HG03520 (cell line): ENCODE results near the gene C10orf95.

Source experiments
- ATAC-seq: cut with Tn5 transposase; IDR thresholded peaks from one replicate; pipeline ENCODE4 v1.9.1; 2021; ENCODE audit warnings: mild to moderate bottlenecking, moderate library complexity; ENCODE audit not compliant: unreplicated experiment

Gene C10orf95

DNA sequence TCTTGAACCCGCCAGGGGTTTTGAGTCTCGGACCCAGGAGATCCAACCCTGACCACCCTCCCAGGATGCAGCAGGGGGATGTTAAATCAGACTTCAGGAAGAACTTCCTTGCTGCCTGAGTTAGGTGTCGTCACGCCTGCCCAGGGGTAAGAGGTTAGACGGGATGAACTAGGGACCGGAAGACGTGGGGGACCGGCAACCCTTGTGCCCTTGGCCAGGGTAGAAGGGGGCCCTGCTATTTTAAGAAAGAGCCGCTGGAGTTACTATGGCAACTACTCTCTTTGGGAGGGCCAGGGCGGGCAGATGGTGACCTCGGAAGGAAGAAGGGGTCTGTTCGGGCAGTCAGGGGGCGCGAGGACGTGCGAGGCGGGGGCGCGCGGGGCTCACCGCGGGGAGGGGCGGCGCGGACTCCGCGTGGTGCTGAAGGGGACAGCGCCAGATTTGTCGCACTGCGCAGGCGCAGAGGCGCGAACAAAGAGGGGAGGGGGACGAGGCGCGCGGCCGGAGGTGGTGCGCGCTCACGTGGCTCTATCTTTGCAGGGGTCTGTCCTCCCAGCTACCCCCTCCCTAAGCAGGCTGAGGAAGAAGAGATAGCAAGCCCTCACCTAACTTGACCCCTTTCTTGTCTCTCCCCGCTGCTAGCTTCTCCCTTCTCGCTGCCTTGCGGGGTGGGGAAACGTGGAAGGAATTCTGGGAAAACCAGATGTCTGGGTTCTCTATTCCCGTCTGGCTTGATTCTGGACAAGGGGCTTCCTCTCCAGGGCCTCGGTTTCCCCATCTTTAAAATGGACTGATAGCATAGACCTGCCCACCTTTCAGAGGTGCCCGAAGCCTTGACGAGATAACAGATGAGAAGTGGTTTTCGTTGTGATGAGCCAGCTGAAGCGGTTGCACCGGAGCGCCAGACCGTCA is 31.8 kb downstream of the C10orf95 start:
- no peak for ATAC-seq

DNA sequence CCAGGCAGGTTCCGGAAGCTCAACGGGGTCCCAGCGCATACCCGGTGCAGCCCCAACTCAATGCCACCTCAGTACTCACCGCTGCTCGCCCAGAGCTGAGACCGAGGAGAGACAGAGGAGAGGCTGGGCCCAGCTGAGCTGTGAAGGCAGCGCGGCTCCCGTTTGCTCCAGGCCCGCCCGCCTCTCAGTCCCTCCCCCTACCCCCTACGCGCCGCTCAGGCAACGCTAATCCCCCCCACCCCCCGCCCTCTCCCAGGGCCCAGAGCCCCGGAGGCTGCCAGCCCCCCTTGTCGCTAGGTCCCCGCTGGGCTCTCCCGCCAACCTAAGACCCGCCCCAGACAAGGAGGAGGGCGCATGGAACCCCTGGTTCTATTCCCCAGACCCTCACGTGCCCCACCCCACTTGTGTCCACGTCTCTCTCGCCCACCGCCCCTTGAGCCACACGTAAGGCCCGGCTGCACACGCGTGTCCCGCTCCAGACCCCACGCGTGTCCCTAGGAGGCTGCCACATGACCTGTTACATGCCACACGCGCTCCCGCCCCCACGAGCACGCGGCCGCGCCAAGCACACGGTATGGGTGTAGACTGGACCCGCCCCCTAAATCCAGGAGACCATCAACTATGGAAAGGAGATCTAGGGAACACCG is 32.6 kb downstream of the C10orf95 start, which contains the start of gene PSD:
Gene PSD, minus strand, starts transcription at position 164 of the 647 bp plus-strand sequence. CDS start 1,747 bp downstream, outside the sequence.
- ATAC-seq, result no peak

DNA sequence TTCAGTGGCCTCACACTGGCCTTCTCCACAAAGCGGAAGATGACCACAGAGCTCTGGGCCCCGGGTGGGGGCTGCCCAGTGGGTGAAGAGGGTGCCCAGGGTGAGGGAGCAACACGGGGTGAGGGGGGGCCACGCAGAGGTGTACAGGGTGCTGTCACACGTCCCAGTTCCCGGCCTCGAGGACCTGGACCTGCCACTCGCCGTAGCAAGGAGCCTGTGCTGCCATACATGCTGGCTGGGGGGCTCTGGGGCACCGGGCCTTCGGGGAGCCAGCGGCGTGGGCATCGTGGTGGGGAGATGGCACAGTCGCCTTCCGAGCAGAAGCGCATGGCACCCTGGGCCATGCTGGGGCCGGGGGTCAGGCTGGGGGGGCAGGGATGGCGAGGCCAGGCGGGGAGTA is 34.6 kb downstream of the C10orf95 start:
- ATAC-seq, result no peak

DNA sequence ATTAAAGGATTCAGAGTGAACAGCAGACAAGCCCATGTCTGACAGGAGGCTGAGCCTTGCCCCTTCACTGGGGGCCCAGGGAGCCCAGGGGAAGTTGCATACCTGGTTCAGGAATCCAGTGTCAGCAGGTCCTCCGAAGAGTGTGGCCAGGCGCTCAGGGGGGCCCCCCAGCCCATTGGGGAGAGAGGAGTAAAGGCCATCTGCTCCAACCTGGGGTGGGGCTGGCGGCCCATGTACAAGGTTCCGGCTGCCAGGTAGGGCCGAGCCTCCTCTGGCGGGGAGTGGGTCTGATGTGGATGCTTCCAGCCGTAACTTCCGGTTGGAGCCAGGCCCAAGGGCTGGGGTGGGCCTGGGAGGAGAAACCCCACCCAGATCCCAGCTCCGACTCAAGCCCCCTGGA is 35.1 kb downstream of the C10orf95 start:
- no peak for ATAC-seq

DNA sequence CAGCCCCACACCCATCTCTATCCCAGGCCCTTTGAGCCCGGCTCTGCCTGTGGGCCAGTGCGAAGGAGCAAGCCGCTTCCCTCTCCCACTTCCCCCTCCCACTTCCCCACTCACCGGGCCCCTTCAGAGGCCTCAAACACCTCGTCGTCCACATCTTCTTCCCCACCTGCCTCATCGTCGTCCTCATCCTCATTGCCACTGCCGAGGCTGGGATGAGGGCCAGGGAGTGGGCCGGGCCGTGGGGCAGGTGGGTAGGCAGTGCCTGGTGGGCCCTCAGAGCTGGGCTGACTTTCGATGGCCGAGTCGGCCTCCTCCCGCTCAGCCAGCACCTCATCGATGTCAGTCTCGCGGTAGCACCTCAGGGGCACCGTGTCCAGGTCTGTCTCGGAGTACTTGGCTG is 36.6 kb downstream of the C10orf95 start:
- no peak for ATAC-seq

DNA sequence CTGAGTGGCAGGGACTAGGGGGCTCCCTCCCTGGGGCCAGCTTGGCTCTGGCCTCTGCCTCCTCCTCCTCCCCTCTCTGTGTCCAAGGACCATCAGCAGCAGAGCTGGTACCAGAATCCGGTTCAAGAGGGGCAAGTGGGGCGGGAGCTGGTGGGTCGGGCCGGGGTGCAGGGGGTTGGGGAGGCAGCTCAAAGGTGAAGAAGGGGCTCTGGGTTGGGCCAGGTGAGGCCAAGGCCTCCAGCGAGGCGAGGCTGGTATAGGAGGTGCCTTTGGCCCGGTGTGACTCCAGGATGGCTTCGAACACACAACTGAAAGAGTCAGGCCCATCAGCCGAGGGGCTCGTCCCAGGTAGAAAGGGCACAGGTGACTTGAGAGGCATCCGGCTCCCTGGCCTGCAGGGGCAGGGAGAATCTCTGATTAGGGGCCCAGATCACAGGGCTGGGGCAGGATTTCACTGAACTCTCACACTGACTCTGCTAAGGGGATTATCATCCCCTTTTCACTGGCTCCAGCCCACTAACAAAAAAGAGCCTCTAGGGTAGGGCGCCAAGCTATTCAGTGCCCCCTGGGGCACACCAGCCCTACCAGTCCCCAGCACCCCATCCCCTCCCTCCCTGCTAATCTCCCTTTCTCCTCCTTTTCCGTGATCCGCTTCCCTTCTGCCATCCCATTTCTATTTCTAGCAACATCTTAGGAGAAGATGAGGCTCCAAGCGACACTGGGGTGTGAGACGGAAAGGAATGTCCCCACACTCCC is 37.4 kb downstream of the C10orf95 start:
- ATAC-seq, result no peak

DNA sequence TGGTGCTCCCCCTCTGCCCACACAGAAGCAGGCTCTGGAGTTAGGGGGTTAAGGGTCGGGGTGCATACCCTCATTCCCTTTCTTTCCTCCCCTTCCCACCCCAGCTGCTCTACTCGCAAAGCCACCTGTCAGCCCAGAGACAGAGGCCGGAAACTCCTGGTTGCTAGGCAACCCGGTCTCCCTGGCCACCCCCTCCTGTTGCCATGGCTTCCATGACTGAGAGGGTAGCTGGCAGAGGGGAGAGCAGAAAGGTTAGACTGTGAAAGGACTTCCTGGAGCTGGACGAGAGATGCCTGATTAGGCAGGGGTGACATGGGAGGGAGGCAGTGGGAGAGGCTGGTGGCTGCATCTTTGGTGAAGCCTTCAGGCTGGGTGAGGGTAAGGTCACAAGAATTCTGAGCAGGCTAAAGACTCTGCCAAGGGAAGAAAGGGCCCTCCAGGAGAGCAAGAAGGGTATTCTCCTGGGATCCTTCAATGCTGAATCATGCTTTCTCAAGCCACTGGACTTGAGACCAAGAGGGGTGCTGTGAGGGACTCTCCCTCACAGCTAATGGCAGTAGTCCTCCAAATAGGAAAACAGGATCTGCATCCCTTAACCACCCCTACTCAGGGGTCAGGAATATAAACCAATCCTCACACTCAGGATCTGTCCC is 38.2 kb downstream of the C10orf95 start:
- no peak for ATAC-seq

DNA sequence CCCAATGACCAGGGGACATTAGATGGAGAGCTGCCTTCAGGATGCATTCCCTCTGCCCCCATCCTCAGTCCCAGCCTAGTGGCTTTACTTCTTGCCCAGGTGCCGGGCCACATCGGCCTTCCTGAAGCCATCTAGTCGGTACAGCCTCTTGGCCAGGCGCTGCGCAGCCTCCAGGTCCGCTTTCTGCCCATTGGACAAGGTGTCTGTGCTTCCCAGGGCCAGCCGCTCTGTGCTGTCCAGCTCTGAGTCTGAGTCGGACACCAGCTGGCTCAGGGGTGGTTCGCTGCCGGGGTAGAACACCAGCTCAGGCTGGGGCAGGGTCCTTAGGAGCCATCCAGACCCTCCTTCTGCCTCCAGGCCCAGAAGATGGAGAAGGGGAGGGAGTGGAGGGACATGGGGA is 39.0 kb downstream of the C10orf95 start:
- ATAC-seq, result no peak

DNA sequence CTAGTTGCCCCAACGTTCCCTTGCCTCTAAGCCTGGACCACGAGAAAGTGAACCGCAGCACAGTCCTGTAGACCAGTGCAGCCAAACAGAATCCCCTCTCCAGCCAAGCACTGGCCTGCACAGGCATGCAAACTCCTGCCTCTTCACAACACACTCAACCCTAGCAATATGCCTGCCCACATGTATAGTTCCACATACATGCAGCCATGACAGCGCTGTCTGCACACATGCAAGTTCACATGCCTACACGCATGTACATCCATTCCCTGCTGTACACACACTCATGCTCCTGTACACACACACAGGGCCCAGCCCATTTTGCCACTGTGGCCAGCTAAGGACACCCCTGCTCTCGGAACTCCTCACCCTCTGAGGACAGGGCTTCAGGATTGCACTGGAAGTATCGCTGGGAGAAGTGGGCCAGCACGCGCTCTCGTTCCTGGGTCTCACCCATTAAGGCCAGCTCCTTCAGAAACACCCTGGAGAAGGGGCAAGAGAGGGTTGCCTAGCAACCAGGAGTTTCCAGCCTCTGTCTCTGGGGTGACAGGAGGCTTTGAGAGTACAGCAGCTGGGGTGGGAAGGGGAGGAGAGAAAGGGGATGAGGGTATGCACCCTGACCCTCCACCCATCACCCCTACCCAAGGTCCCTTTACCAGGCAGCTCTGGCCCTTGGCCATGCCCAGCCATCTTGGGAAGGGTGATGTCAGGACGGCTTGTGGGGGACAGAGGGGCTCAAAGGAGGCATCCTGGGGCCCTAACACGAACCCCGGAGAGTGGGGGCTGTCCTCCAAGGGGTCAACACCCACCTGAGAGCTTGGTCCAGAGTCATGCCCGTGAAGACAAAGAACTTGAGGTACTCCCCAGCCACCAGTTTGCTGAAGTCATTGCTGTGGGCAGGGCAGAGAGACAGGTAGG is 39.7 kb downstream of the C10orf95 start:
- no peak for ATAC-seq

DNA sequence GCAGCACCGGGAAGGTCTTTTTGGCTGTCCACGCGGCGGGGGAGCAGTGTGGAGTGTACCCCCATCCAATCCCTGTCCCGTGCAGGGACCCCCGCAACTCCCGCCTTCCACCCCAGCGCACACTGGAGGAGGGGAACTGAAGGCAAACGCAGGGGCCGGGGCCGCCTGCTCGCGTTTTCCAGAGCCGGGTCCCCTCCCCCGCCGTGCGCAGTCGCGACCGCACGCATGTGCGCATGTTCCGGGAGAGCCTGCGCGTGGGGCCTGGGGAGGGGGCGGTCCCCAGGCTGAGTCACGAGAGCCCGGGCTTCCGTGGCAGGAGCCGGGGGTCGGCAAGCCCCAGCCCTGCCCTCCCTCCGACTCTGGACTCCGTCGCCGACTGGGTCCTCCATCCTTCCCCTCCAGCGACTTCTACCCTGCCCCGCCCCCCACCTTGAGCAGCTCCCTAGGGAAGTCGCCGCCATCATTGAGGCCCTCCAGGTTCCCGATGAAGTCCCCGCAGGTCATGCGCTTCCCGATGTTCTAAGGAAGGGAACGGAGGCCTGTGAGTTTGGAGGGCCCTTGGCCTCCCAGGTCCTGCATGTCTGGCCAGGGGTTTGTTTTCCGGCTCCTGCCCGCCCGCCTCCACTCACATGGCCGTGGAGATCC is 40.8 kb downstream of the C10orf95 start:
- no peak for ATAC-seq

DNA sequence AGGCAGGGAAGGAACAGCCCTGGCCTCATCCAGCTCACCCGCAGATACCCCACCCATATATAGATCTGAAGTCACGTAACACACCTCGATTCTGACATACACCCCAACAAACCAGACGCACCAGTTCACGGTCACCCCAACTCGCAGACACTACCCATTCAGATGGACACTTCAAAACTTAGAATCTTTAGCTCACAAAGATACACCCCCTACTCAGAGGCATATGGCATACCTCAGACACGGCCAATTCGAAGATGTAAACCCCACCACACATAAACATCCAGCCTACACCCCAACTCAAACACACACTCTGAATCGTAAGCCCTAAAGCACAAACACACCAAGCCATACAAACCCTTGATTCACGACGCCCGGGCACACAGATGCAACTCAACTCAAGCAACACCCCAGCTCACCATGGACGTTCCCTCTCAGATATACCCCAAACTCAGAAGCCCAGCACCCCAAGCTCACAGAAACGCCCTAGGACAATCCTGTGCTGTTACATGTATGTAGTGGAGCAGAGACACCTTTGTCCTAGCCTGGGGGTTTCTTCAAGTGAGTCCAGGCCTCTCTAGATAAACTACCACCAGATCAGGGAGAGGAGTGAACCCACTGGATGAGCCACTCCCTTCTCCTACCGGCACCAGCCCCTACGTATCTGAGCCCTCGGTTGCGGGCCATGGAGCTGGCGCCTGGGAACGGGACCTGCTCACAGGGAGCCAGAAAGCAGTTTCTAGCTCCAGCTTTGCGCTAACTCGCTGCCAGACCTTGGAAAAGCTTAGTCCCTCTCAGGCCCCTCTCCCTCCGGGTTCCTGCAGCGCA is 41.5 kb downstream of the C10orf95 start:
- no peak for ATAC-seq

DNA sequence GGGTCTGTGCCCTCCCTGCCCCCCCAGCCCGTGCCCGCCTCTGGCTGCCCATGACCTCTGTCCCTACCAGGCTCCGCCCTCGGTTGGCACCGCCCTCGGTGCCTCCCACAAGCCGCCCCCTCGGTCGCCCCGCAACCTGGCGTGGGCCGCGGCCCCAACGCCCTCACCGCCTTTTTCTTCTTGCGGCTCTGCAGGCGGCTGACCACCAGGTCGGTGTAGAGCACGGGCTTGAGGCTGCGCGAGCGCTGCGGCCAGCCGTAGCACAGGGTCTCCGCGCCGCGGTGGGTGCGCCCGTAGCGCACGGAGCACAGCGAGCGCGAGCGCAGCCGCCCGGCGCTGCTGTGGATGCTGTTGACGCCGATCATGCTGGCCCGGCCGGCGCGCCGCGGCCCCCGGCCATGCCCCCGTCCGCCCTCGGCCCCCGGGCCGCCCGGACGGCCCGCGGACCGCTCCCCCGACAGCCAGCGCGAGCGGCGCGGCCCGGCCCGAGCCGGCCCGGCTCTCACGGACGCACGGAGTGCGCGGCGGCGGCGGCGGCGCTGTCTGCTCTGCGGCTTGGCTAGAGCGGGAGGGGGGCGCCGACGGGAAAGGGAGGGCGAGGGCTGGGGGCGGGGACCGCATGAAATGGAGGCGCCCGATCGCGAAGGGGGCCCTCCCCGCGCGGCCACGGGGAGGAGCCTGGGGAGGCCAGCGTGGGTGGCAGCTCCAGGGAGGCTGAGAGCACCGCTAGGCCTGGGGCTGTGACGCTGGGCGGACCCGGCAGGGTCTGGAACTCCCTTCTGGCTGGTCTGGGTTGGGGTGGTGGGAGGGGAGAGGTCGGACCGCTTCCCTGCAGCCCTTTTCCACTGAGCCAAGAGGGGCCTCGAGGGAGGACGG is 42.4 kb downstream of the C10orf95 start:
- ATAC-seq, result no peak

DNA sequence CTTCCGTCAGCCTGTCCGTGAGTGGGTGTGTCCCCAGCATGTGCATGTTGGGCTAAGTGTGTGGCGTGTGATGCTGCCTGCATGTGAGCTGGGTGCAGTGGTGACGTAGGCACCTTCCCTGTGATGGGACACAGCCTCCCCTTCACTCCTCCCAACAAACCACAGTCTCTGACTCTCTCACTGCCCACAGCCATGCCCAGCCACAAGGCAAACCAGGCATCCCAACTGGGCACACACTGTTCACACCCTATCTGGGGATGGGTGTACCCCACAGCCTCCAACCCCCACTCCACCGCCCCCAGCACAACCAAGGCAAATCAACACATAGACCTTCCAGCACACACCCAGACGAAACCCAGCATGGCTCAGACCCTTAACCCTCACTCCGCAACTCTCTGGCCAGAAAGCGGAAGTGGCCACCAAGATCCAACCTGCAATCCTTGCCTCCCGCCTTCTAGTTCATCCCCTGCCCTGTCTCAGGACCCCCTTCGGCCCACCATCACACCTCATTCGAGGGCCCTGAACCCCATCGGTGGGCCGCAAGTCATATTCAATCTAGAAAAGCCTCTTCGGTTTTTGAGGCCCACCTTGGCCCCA is 43.1 kb downstream of the C10orf95 start:
- ATAC-seq, result no peak

DNA sequence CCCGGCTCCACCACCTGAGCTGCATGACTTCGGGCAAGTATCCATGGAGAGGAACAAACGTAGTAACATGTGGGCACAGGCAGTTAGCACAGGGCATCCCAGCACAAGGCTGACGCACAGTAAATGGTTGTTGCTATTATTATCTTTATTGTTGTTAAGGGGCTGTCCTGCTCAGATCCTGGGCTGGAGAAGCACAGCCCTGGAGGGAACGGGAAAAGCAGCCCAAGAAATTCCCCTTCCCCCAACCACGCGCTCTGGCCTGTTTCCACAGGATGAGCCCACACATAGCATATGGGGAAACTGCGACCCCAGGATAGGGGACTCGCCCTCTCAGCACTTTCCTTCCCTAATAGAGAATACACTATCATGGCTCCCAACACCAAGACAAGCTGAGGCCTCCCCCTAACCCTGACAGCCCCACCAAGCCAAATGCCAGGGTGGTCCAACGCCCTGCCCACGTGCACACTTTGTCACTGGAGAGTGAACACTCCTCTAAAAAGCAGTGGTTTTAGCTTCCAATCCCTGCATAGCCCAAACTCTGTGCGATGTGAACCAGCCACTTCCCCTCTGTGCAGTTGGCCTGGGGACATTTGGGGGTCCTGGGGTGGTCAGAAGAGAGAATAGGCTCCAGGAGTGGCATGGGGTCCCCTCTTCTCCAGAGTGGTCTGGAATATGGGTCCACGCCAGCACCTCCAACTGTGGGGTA is 43.8 kb downstream of the C10orf95 start:
- no peak for ATAC-seq

DNA sequence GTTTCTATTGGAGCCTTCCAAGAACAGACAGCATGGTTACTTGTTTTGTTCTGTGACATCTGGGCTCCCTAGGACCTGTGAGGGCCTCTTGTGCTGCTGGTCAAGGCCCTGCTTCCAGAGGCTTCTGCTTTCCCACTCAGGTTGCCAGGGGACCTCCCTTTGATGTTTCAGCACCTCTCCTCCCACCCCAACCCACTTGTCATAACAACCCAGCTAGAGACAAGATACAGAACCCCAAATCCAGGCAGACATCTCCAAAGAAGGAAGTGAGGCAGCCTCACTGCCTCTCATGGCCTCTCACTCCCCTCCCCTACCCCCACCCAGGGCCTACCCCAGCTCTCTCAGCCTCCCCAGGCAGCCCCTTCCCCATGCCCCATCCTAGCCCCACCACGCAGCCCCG is 44.5 kb downstream of the C10orf95 start:
- no peak for ATAC-seq

DNA sequence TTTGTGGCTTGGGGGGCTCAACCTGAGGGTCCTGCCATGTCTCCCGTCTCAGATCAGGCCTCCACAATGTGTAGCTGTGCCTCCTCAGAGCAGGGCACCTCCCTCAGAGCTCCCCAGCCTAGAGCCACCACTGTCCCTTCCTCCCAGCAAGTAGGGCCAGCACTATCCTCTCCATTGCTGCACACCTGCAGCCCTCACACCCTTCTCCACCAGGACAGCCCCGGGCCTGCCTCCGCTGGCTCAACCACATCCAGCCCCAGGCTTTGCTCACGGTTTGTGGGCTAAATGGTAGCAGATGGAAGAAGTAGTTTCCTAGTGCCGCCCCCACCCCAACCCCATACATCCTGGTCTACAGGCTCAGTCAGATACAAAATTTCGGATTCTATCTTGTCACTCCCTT is 45.7 kb downstream of the C10orf95 start:
- no peak for ATAC-seq
